Gastroesophageal sphincter (tissue), 3 donors: ENCODE data around the gene S100A9.

ENCODE experiments used
- CTCF ChIP-seq, 4 experiments: fragments of 200-600 bp in 2 of 4; fragments of 450-650 bp in 2 of 4; sonication (generic) in 1 of 4; IDR thresholded peaks; one replicate each; pipeline ENCODE4 v1.5.1; 2017 to 2019; ENCODE audit warnings: antibody characterized with exemption in 4 of 4, mild to moderate bottlenecking in 2 of 4, moderate library complexity in 2 of 4
- EP300 ChIP-seq: sonication (generic); formaldehyde crosslinking; IDR thresholded peaks from one replicate; pipeline ENCODE4 v1.6.1; 2017; ENCODE audit warnings: antibody characterized with exemption, mild to moderate bottlenecking
- POLR2A ChIP-seq, 2 donors: fragments of 450-650 bp; IDR thresholded peaks; one replicate each; pipeline ENCODE4 v1.6.1; 2017; ENCODE audit warnings: antibody characterized with exemption in 2 of 2, mild to moderate bottlenecking in 2 of 2, moderate library complexity in 1 of 2

- no peak for TF ChIP-seq POLR2A (IDR thresholded peaks at IDR 0.05)
- no peak for TF ChIP-seq CTCF (IDR thresholded peaks at IDR 0.05)
- TF ChIP-seq EP300, result no peak
Observed at GRCh38 chr1:153348511-153349362, 8.9 kb upstream of the S100A9 start, which contains the start of gene PGLYRP4.
